Activated T-cell treated with anti-CD3 and anti-CD28 coated beads for 4 hours (primary cell): ENCODE results near the gene NMNAT2.
"Not testable (repeated sequence)": the region's sequence is repeated elsewhere in the genome, so short reads cannot be mapped to it uniquely, and the experiment has no call there.

Experiments
- DNase-seq: peaks from one replicate; pipeline ENCODE4 v3.0.0-alpha.2; 2020

NMNAT2 gene

GRCh38 chr1:183416850-183417771 is 1.1 kb downstream of the NMNAT2 start:
- DNase-seq, result no peak

DNA sequence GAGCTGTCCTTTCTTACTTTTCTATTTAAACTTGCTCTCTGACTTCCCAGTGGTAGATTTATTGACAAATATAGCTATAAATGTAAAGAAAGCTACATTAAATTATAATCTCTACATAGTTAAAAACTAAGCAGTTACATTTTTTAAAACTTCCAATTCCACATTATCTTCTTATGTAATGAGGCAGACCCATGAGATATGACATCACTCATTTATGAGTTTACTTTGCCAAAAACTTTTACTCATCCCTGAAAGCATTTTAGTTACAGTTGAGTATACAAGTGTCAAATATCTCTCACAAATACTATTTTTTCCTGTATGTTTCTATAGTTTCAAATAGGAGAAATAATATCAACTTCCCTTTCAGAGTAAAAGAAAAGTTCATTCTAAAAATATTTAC is 3.8 kb downstream of the NMNAT2 start:
- no peak for DNase-seq

GRCh38 chr1:183411091-183411490 is 7.1 kb downstream of the NMNAT2 start:
- DNase-seq, result no peak

DNA sequence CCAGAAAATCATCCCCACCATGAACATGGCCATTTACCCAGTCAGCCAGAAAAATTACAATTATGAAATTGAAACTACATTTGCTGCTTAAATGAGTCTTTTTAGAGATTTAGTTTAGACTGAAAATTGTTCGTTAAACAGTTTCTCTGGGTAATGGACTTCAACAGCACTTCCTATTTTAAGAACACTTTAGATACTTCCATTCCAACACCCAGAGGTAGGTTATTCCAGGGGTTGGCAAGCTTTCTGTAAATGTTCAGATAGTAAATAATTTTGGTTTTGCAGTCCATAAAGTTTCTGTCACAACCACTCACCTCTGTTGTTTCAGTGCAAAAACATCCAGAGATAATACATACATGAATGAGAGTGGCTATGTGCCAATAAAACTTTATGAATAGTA is 10.2 kb downstream of the NMNAT2 start:
- DNase-seq, result no peak

DNA sequence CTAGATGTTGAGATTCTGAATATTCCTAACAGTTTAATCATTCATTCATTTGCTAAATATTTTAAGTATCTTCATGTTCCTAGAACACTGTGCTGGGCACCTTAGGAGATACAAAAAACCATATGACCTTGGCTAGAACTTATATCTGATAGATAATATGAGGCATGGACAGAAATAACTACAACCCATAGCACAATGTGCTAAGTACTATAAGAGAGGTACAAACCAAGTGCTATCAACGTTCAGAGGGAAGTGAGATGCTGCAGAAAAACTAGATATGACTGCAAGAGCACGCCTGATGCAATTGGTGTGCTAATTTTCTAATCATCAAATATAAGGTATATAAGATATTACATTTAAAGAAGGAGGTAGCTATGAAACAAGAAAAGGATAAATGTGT is 10.7 kb downstream of the NMNAT2 start:
- DNase-seq, result no peak

GRCh38 chr1:183404476-183404875 is 13.7 kb downstream of the NMNAT2 start:
- no peak for DNase-seq

GRCh38 chr1:183403498-183403897 is 14.7 kb downstream of the NMNAT2 start:
- DNase-seq, result no peak

DNA sequence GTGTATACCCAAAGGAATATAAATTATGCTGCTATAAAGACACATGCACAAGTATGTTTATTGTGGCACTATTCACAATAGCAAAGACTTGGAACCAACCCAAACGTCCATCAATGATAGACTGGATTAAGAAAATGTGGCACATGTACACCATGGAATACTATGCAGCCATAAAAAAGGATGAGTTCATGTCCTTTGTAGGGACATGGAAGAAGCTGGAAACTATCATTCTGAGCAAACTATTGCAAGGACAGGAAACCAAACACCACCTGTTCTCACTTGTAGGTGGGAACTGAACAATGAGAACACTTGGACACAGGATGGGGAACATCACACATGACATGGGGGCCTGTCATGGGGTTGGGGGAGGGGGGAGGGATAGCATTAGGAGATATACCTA is 16.6 kb downstream of the NMNAT2 start:
- not testable (repeated sequence) for DNase-seq

- no peak for DNase-seq
Measured at GRCh38 chr1:183394435-183394834, 23.7 kb downstream of the NMNAT2 start.

GRCh38 chr1:183391863-183392262 is 26.3 kb downstream of the NMNAT2 start:
- DNase-seq, result no peak

DNA sequence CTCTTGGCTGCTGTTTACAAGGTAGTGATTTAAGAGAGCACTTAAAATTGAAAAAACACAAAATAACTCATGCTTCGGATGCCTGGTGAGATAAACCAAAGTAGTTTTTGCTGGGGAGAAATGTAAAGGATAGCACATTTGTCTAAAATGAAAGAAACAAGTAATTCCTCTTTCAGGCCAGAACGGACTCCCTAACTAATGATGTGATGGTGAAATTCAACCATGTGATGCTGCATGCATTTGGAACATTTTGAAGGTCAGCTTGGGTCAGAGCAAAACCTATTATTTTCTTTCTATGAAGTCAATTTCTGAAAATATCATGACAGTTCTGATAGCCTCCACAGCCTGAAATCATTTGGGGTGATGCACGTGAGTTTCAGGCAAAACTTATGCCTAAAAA is 27.6 kb downstream of the NMNAT2 start:
- DNase-seq, result no peak

GRCh38 chr1:183388735-183389134 is 29.4 kb downstream of the NMNAT2 start:
- DNase-seq, result no peak

- DNase-seq, result no peak
Measured at GRCh38 chr1:183385340-183386144, 32.6 kb downstream of the NMNAT2 start.

- no peak for DNase-seq
Measured at GRCh38 chr1:183379951-183380350, 38.2 kb downstream of the NMNAT2 start.

GRCh38 chr1:183375381-183375780 is 42.8 kb downstream of the NMNAT2 start:
- DNase-seq, result no peak

- DNase-seq, result no peak
Measured at GRCh38 chr1:183374825-183375224, 43.4 kb downstream of the NMNAT2 start.

GRCh38 chr1:183372586-183373230 is 45.5 kb downstream of the NMNAT2 start:
- DNase-seq, result no peak

GRCh38 chr1:183370399-183371058 is 47.7 kb downstream of the NMNAT2 start:
- DNase-seq, result no peak

GRCh38 chr1:183368213-183369108 is 49.7 kb downstream of the NMNAT2 start:
- no peak for DNase-seq

GRCh38 chr1:183366116-183366515 is 52.1 kb downstream of the NMNAT2 start:
- DNase-seq, result no peak

DNA sequence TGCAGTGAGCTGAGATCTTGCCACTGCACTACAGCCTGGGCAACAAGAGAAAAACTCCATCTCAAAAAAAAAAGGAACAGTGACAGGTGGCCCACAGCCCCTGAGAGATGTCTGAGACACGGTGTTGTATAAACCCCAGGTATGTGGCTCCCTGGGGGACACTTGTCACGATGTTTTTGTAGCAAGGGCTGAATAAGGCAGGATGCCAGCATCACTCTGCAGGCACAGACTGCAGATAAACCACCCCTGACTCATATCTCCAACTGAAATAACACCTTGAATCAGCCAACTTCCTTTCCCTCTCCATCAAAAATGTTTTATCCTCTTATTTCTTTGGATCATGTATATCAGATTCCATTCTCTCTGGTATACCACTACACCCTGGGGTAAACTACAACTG is 52.5 kb downstream of the NMNAT2 start:
- no peak for DNase-seq

DNA sequence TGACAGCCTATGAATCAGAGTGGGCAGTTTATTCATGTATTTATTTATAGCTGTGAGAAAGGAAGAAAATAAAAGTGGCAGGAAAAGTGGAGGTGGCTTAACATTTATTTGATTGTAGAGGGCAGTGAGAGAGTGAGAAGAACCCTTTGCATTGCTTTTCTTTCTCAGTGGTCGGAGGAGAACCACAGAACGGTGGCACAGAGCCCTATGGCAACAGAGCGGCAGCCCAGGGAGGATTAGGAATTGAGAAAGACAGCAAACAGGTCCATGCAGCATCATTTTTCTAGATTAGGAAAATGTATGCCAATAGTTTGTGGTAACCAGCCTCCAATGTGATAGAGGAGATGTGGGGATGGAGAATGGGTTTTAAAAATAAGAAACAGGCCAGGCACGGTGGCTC is 53.1 kb downstream of the NMNAT2 start:
- DNase-seq, result no peak
